Testis (tissue), 3 donors: ENCODE measurements around the gene SLC28A3. TPM values are rescaled to one million over a fixed set of nuclear protein-coding genes. Genes with fewer than 3 reads are reported as not detected.
A peak's percentile ranks its signal among the peaks of the same experiment; 100 is the strongest.

Experiments used
- DNase-seq: peaks from one replicate; pipeline ENCODE4 v3.0.0-alpha.2; 2019
- H3K27ac ChIP-seq, 2 donors: fragments of 200-600 bp; sonication (generic); one replicate each; pipeline ENCODE4 v1.5.1; 2019
- H3K27me3 ChIP-seq: fragments of 200-600 bp; sonication (generic); one replicate; pipeline ENCODE4 v1.5.1; 2019
- H3K36me3 ChIP-seq: fragments of 200-600 bp; sonication (generic); one replicate; pipeline ENCODE4 v1.5.1; 2017; ENCODE audit warnings: low read depth; ENCODE audit errors: missing control alignments
- H3K4me1 ChIP-seq: fragments of 200-600 bp; sonication (generic); one replicate; pipeline ENCODE4 v1.5.1; 2019
- H3K4me3 ChIP-seq, 2 donors: fragments of 200-600 bp; sonication (generic); one replicate each; pipeline ENCODE4 v1.5.1; 2017 to 2019
- H3K9me3 ChIP-seq: fragments of 200-600 bp; sonication (generic); one replicate; pipeline ENCODE4 v1.5.1; 2017
- POLR2A ChIP-seq: fragments of 450-650 bp; IDR thresholded peaks from one replicate; pipeline ENCODE4 v1.6.1; 2017; ENCODE audit warnings: antibody characterized with exemption, mild to moderate bottlenecking, moderate library complexity
- WGBS, 2 donors: methylation state at CpG; one replicate each; pipeline ENCODE4 v1.1.5; 2018; 5-methylcytosine and 5-hydroxymethylcytosine counted together
- intact Hi-C: fragments of 100-400 bp; cut with DNase I; formaldehyde crosslinking; loops from one replicate; pipeline ENCODE4 v1.15.1; 2023; ENCODE audit warnings: low total_unique reads
- polyA plus RNA-seq: library from polyadenylated mRNA; stranded (reverse); fragments of 350-450 nt; fragmentation: Illumina TruSeq; extraction: RNeasy Lipid Tissue Mini Kit (QIAGEN cat#74804); gene quantifications from one replicate; pipeline ENCODE4 v1.2.3, GENCODE V29; 2014; ENCODE audit warnings: low read depth, low replicate concordance; ENCODE audit not compliant: insufficient read depth
- total RNA-seq, 2 donors: library from RNA; depleted of rRNA; stranded (reverse); fragments of >200 nt; gene quantifications; one replicate each; pipeline ENCODE4 v1.2.3, GENCODE V29; 2016
- TF ChIP-seq, protein P1 (sequence below), 3 experiments: fragments of 450-650 bp in 2 of 3; fragments of 200-600 bp in 1 of 3; sonication (generic) in 1 of 3; IDR thresholded peaks; one replicate each; pipeline ENCODE4 v1.5.1; 2016 to 2019; ENCODE audit warnings: antibody characterized with exemption in 3 of 3, mild to moderate bottlenecking in 2 of 3, moderate library complexity in 1 of 3

Gene SLC28A3
- total and polyA plus RNA-seq, 3 donors from 2014 or later: 0.08 to 1.7 (median 0.31) TPM

DNA sequence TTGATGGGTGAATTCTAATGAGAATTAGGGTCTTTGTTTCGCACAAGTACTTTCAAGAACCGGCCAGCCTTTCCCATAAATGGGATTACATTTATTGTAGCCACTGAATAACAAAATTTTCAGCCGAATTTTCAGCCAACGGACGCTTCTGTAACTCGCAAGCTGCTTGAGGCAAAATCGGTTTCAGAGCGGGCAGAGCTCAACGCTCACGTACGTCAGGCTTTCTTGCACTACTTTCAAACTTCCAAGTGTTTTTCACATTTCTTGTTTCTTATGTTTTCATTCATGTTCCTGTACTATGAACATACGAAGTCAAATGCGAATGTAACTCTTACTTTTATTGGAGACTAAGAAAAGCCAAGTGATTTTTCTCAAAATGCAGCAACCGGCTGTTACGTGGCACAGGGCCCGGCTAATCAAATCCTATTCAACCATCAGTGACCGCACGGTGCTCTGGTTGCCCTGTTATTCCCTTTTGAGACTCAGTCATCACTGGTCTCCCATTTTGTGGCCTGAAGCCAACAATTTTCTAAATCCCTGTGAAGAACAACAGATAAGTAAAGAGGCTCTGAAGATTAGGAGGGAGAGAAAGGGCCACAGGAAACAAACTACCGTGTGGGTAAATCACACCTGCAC, 68.5 kb downstream of the SLC28A3 start:
- H3K27ac ChIP-seq: peak overlapping the region; percentile 52 to 67
- DNase-seq: no peak
- intact Hi-C loops: no loop called here
- no peaks in the 10 kb centered on the region for H3K27me3 ChIP-seq
- H3K4me3 ChIP-seq: peak overlapping the region; percentile 43 to 50
- H3K4me1 ChIP-seq: peaks cover 5% of the 10 kb centered on the region
- H3K9me3 ChIP-seq: no peaks in the 10 kb centered on the region
- TF ChIP-seq POLR2A: no peak
- TF ChIP-seq, protein P1, sequence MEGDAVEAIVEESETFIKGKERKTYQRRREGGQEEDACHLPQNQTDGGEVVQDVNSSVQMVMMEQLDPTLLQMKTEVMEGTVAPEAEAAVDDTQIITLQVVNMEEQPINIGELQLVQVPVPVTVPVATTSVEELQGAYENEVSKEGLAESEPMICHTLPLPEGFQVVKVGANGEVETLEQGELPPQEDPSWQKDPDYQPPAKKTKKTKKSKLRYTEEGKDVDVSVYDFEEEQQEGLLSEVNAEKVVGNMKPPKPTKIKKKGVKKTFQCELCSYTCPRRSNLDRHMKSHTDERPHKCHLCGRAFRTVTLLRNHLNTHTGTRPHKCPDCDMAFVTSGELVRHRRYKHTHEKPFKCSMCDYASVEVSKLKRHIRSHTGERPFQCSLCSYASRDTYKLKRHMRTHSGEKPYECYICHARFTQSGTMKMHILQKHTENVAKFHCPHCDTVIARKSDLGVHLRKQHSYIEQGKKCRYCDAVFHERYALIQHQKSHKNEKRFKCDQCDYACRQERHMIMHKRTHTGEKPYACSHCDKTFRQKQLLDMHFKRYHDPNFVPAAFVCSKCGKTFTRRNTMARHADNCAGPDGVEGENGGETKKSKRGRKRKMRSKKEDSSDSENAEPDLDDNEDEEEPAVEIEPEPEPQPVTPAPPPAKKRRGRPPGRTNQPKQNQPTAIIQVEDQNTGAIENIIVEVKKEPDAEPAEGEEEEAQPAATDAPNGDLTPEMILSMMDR (IDR thresholded peaks at IDR 0.05): no peak
- WGBS, 2 donors: 28 to 32% methylated on average over 19 of the region's 19 CpGs
- no peaks in the 10 kb centered on the region for H3K36me3 ChIP-seq

DNA sequence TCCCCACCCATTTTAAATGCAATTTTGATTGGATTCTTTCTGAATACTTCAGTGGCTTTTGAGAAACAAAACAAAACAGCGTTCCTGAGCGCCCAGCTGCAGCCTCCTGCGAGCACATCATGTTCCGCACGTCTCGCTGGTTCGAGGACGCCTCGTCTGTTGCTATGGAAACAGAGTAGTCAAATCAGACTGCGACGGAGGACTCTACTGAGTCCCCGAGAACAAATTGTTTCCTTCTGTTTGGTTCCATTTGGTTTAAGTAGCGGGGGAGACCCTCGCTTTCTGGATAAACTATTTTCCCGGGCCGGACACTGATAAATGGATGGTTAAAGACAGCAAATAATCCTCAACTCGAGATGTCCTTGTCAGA, 69.0 kb downstream of the SLC28A3 start:
- 0 to 1% methylated on average over 17 of the region's 17 CpGs for WGBS, 2 donors
- H3K27me3 ChIP-seq: no peaks in the 10 kb centered on the region
- peak; percentile 90 for DNase-seq
- intact Hi-C loops: no loop called here
- no peaks in the 10 kb centered on the region for H3K36me3 ChIP-seq
- no peaks in the 10 kb centered on the region for H3K9me3 ChIP-seq
- H3K4me3 ChIP-seq: peak overlapping the region; percentile 43 to 50
- TF ChIP-seq POLR2A: no peak
- H3K27ac ChIP-seq: peak overlapping the region; percentile 52 to 67
- peaks cover 5% of the 10 kb centered on the region for H3K4me1 ChIP-seq

DNA sequence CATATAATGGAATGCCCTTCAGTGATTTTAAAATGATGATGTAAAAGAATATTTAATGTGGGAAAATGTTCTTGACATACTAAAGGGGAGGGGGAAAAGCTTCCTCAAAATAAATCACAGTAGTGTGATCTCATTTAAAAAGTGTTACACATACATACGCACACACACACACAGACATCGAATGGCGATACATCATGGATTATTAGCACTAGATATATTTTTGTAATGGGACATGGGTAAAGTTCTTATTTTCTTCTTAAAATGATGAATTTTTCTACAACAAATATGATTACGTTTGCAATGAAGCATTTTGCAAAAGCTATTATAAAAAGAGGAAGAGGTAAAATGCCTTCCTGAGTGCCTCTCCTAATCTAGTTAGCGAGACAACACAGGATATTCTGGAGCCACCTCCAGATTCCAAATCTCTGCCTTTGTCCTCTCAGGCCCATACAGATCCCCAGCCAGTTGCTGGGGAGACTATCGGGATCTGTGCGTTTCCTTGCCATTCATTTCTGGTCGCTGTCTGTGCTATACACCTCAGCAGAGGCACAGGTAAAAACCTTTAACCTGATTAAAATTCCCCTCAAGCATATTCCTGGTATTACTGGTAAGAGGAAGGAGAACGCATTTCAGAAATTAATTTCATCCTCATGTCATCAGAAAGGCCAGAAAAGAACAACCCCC, 69.6 kb downstream of the SLC28A3 start:
- intact Hi-C loops: no loop called here
- DNase-seq: no peak
- no peaks in the 10 kb centered on the region for H3K36me3 ChIP-seq
- peaks cover 5% of the 10 kb centered on the region for H3K4me1 ChIP-seq
- peak overlapping the region; percentile 52 to 67 for H3K27ac ChIP-seq
- 45 to 47% methylated on average over 9 of the region's 9 CpGs for WGBS, 2 donors
- TF ChIP-seq, protein P1 (IDR thresholded peaks at IDR 0.05): no peak
- TF ChIP-seq POLR2A: no peak
- peak overlapping the region; percentile 43 to 50 for H3K4me3 ChIP-seq
- H3K27me3 ChIP-seq: no peaks in the 10 kb centered on the region
- H3K9me3 ChIP-seq: no peaks in the 10 kb centered on the region

DNA sequence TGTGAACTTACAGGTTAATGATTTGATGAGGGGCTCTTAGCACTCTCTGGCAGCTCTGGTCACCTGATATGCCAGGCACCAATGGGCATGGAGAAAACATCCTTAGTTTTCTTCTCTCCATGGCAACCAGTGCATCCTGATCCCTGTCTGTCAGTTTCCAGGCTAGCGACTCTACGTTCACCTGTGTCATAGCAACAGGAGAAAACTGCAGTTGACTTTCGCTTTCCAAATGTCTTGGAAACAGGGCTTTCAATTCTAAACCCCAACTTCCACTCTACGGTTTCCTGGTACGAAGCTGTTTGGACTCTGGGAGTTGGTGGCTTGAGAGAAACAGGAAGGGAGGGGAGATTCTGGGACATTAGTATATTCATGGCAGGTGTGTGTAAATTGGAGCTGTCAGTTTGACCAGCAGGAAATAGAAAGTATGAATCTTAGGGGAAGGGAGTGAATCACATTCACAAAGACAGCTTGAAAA, 74.4 kb downstream of the SLC28A3 start:
- H3K36me3 ChIP-seq: no peaks in the 10 kb centered on the region
- H3K9me3 ChIP-seq: no peaks in the 10 kb centered on the region
- intact Hi-C loops: no loop called here
- DNase-seq: no peak
- H3K27ac ChIP-seq: no peak overlapping the region
- no peaks in the 10 kb centered on the region for H3K4me1 ChIP-seq
- 80 to 85% methylated on average over 5 of the region's 5 CpGs for WGBS, 2 donors
- no peaks in the 10 kb centered on the region for H3K27me3 ChIP-seq
- no peak overlapping the region for H3K4me3 ChIP-seq
- TF ChIP-seq POLR2A: no peak
- TF ChIP-seq, protein P1 (IDR thresholded peaks at IDR 0.05): no peak

DNA sequence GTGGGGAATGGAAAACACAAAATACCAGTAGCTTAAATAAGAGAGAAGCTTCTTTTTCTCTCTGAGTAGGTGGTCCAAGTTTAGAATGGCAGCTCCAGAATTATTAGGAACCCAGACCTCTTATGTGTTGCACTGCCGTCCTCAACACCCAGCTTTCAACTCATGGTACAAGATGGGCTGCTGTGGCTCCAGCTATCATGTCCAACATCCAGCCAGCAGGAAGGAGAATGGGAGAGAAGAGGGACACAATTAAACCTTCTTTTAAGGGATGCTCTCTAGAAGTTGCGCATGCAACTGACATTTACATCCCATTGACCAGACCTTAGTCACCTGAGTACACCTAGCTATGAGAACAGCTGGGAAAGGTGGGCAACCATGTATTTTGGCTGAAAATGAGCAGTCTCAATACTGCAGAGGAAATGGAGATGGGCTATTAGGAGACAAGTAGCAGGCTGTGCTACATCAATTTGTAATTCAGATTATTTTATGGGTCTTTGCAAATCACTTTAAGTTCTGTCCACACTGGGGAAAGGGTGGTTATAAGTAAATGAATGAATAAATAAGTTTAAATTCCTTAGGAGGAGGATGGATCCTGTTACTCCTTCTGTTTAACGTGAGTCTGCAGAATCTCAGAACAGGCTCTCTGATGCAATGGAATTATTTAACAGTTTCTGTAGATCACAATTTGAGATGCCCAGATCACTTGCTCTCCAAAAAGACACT, 76.1 kb downstream of the SLC28A3 start:
- Histone ChIP-seq H3K4me3 (no peak overlapping the region), H3K27me3 (no peaks in the 10 kb centered on the region), H3K9me3 (no peaks in the 10 kb centered on the region), H3K4me1 (no peaks in the 10 kb centered on the region), H3K36me3 (no peaks in the 10 kb centered on the region), H3K27ac (no peak overlapping the region)
- TF ChIP-seq, protein P1 (IDR thresholded peaks at IDR 0.05): no peak
- TF ChIP-seq POLR2A: no peak
- intact Hi-C loops: loop anchor here (5.0 kb wide), 1 partner anchor 327 kb away; no protein-coding TSS in a partner anchor
- DNase-seq: no peak
- 71 to 82% methylated on average over 3 of the region's 3 CpGs for WGBS, 2 donors
